ACHN (cell line): ENCODE results near the gene GRK5.

Experiments used
- DNase-seq: peaks from one replicate; pipeline ENCODE4 v3.0.0-alpha.2; 2015
- in situ Hi-C: cut with HindIII; loops from 2 replicates; pipeline ENCODE4 v1.10.0; 2017; ENCODE audit warnings: low sequenced_read_pairs, low pct_ligation_motif_present, low pct_unique_long_range_greater_than_20kb

Gene GRK5

GRCh38 chr10:119190954-119191785 lies 16.2 kb upstream of the GRK5 start:
- in situ Hi-C loops = no loop called here
- no peak for DNase-seq

- in situ Hi-C loops = no loop called here
- no peak for DNase-seq
These were observed 15.5 kb upstream of the GRK5 start for GRCh38 chr10:119191881-119192280.

GRCh38 chr10:119197921-119198320 lies 9.4 kb upstream of the GRK5 start:
- DNase-seq = no peak
- in situ Hi-C loops = no loop called here

- DNase-seq = no peak
- in situ Hi-C loops = no loop called here
These were observed 8.9 kb upstream of the GRK5 start for GRCh38 chr10:119198438-119198837.

GRCh38 chr10:119199231-119199992 lies 8.0 kb upstream of the GRK5 start:
- in situ Hi-C loops = no loop called here
- peak; percentile 81 for DNase-seq

- in situ Hi-C loops = loop anchor here (25.0 kb wide), 1 partner anchor 211 kb away; no protein-coding TSS in a partner anchor
- no peak for DNase-seq
These were observed 6.1 kb upstream of the GRK5 start for GRCh38 chr10:119201233-119201632.

- DNase-seq = no peak
- in situ Hi-C loops = loop anchor here (25.0 kb wide), 1 partner anchor 209 kb away; no protein-coding TSS in a partner anchor
These were observed 4.4 kb upstream of the GRK5 start for GRCh38 chr10:119203006-119203405.

- peak; percentile 34 for DNase-seq
- in situ Hi-C loops = loop anchor here (25.0 kb wide), 1 partner anchor 206 kb away; no protein-coding TSS in a partner anchor
These were observed 1.3 kb upstream of the GRK5 start for GRCh38 chr10:119205894-119206602.

GRCh38 chr10:119206603-119207365 lies 587 bp upstream of the GRK5 start:
- DNase-seq = peak; percentile 73
- in situ Hi-C loops = loop anchor here (25.0 kb wide), 1 partner anchor 206 kb away; no protein-coding TSS in a partner anchor

- DNase-seq = peak; percentile 66
- in situ Hi-C loops = loop anchor here (25.0 kb wide), 1 partner anchor 204 kb away; no protein-coding TSS in a partner anchor
These were observed 562 bp downstream of the GRK5 start for GRCh38 chr10:119207713-119208552.

GRCh38 chr10:119208553-119208940 lies 1.2 kb downstream of the GRK5 start:
- peak; percentile 16 for DNase-seq
- in situ Hi-C loops = loop anchor here (25.0 kb wide), 1 partner anchor 204 kb away; no protein-coding TSS in a partner anchor

GRCh38 chr10:119209035-119209735 lies 1.8 kb downstream of the GRK5 start:
- DNase-seq = peak; percentile 71
- in situ Hi-C loops = loop anchor here (25.0 kb wide), 1 partner anchor 203 kb away; no protein-coding TSS in a partner anchor

- in situ Hi-C loops = loop anchor here (25.0 kb wide), 1 partner anchor 202 kb away; no protein-coding TSS in a partner anchor
- peak; percentile 25 for DNase-seq
These were observed 2.5 kb downstream of the GRK5 start for GRCh38 chr10:119209736-119210355.

GRCh38 chr10:119210633-119211032 lies 3.3 kb downstream of the GRK5 start:
- in situ Hi-C loops = loop anchor here (25.0 kb wide), 1 partner anchor 202 kb away; no protein-coding TSS in a partner anchor
- DNase-seq = no peak

GRCh38 chr10:119211176-119211575 lies 3.8 kb downstream of the GRK5 start:
- DNase-seq = no peak
- in situ Hi-C loops = loop anchor here (25.0 kb wide), 1 partner anchor 201 kb away; no protein-coding TSS in a partner anchor
